K562 (cell line): ENCODE data around the gene GSTM5. TPM values are rescaled to one million over a fixed set of nuclear protein-coding genes. Genes with fewer than 3 reads are reported as not detected.

ENCODE experiments used
- CBX2 ChIP-seq: fragments of 200-600 bp; sonication (generic); IDR thresholded peaks from one replicate; pipeline ENCODE4 v1.6.1; 2012; ENCODE audit warnings: mild to moderate bottlenecking, low read length, inconsistent platforms; ENCODE audit not compliant: insufficient read depth, poor library complexity, severe bottlenecking
- HLTF ChIP-seq: fragments of 450-650 bp; IDR thresholded peaks from 2 replicates; pipeline ENCODE4 v1.6.1; 2016
- HMGN3 ChIP-seq: IDR thresholded peaks from 2 replicates; pipeline ENCODE4 v1.6.1; 2011; ENCODE audit warnings: borderline replicate concordance, low read depth, mild to moderate bottlenecking, mixed read lengths, low read length; ENCODE audit not compliant: insufficient read length; ENCODE audit errors: extremely low read depth
- NCOR1 ChIP-seq: fragments of 450-650 bp; IDR thresholded peaks from 2 replicates; pipeline ENCODE4 v1.6.1; 2016; ENCODE audit warnings: mild to moderate bottlenecking, moderate library complexity
- NR2C1 ChIP-seq, 2 experiments: fragments of 450-650 bp; IDR thresholded peaks; 2 replicates each; pipeline ENCODE4 v1.6.1; 2017; ENCODE audit warnings: mild to moderate bottlenecking in 2 of 2, antibody characterized with exemption in 1 of 2, inconsistent platforms in 1 of 2, missing compliant biosample characterization in 1 of 2, missing genetic modification characterization in 1 of 2
- NUFIP1 ChIP-seq: fragments of 450-650 bp; IDR thresholded peaks from 2 replicates; pipeline ENCODE4 v1.6.1; 2018; ENCODE audit not compliant: partially characterized antibody
- POLR3G ChIP-seq: IDR thresholded peaks from 2 replicates; pipeline ENCODE4 v1.6.1; 2011; ENCODE audit not compliant: insufficient read length, insufficient replicate concordance; ENCODE audit errors: extremely low read depth
- POU5F1 ChIP-seq: fragments of 150-350 bp; IDR thresholded peaks from 2 replicates; pipeline ENCODE4 v1.6.1; 2014; ENCODE audit warnings: borderline replicate concordance, low read length, low read depth, mild to moderate bottlenecking; ENCODE audit not compliant: partially characterized antibody
- RCOR1 ChIP-seq, 2 experiments: IDR thresholded peaks; 2 replicates each; pipeline ENCODE4 v1.6.1; 2012; ENCODE audit warnings: low read depth in 2 of 2, low read length in 2 of 2, borderline replicate concordance in 1 of 2, improper control_type of control experiment in 1 of 2
- TRIM28 ChIP-seq: fragments of 450-650 bp; IDR thresholded peaks from 2 replicates; pipeline ENCODE4 v1.6.1; 2017
- ZBTB1 ChIP-seq: sonication (generic); formaldehyde crosslinking; IDR thresholded peaks from 2 replicates; pipeline ENCODE4 v1.8.1; 2023; ENCODE audit warnings: missing genetic modification reagents, low read depth, mild to moderate bottlenecking, borderline replicate concordance
- ZKSCAN3 ChIP-seq: fragments of 250-450 bp; sonication (Bioruptor Pico); IDR thresholded peaks from 2 replicates; pipeline ENCODE4 v1.4.0; 2020
- ZNF24 ChIP-seq: fragments of 450-650 bp; IDR thresholded peaks from 2 replicates; pipeline ENCODE4 v1.6.1; 2016
- ZNF583 ChIP-seq: fragments of 250-450 bp; sonication (Bioruptor Pico); IDR thresholded peaks from 2 replicates; pipeline ENCODE4 v1.4.0; 2020
- ZNF830 ChIP-seq: fragments of 250-450 bp; sonication (Bioruptor Pico); IDR thresholded peaks from 2 replicates; pipeline ENCODE4 v1.5.0; 2021; ENCODE audit warnings: mild to moderate bottlenecking
- polyA plus RNA-seq, 8 experiments: library from polyadenylated mRNA; depleted of rRNA in 4 of 8; stranded (reverse) in 5 of 8; unstranded in 3 of 8; fragments of >200 nt; fragmentation: Nextera tagmentation in 2 of 8; fragmentation: Illumina TruSeq in 1 of 8; extraction: Ambion mirVana in 2 of 8; extraction: Trizol in 1 of 8; gene quantifications; 2 replicates each; pipeline versions ENCODE4 v1.2.1 to v1.2.3, GENCODE V29; 2011 to 2014; ENCODE audit warnings: inconsistent platforms in 1 of 8, missing spikeins in 1 of 8
- total RNA-seq, 7 experiments: library from RNA; depleted of rRNA in 6 of 7; stranded (reverse); fragments of >200 nt in 6 of 7; fragmentation: Illumina TruSeq in 2 of 7; extraction: Trizol in 2 of 7; gene quantifications; 2 replicates each; pipeline versions ENCODE4 v1.2.1 to v1.2.3, GENCODE V29; 2011 to 2021; ENCODE audit warnings: low replicate concordance in 1 of 7
- TF ChIP-seq, protein P1 (sequence below), 2 experiments: fragments of 450-650 bp in 1 of 2; sonication (generic) in 1 of 2; formaldehyde crosslinking in 1 of 2; IDR thresholded peaks; 2 replicates each; pipeline versions ENCODE4 v1.7.1 to v1.9.0; 2016 to 2022; ENCODE audit warnings: inconsistent platforms in 1 of 2, mild to moderate bottlenecking in 1 of 2, missing genetic modification reagents in 1 of 2
- TF ChIP-seq, protein P2 (sequence below): sonication (generic); formaldehyde crosslinking; IDR thresholded peaks from 2 replicates; pipeline ENCODE4 v1.8.0; 2022; ENCODE audit warnings: mild to moderate bottlenecking, low read depth, missing genetic modification reagents

GSTM5 gene
- total and polyA plus RNA-seq, 9 of the 15 experiments (the other 6 are each of a cell fraction or from before 2014, with no cell fraction given), result not detected

DNA sequence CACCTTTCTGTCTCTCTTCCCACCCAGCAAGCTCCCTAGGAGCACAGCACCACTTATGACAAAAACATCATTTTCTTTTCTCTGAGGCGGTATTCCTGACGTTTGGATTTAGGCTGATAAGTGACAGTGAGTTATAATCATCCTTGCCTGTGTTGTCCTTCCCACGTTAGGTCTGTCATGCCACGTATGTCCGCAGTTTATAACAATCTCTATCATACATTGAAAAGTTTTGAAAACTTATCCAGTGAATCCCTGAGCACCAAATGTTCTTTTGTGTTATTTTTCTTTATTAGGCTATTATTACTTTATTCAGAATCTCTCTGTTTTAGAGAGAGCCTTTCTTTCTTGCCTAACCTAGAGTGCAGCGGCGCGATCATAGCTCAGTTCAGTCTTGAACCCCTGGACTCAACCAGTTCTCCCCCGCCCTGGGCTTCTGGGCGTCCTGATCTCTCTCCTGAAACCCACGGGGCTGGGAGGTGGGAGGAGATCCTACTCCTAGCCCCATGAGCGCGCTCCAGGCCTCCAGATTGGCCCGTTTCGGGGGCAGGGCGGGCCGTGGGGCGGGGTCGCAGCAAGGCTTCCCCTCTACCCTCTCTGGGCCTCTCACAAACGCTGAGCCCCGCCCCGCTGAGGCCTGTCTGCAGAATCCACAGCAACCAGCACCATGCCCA is 44.5 kb upstream of the GSTM5 start, which contains the start of gene GSTM2 (continued):
- TF ChIP-seq ZBTB1 (CRISPR knock-in tag) (no peak), ZNF24 (no peak), CBX2 (no peak), TRIM28 (no peak), ZNF583 (CRISPR knock-in tag) (no peak), RCOR1 (IDR thresholded peaks at IDR 0.05; ENCODE audit: borderline replicate concordance in 1 of 2, low read depth in 2 of 2, low read length in 2 of 2) (peak in 1 of 2 experiments; percentile 52; a peak in 1 of 4 replicates), NR2C1 (IDR thresholded peaks at IDR 0.05) (no peak), NR2C1 (tag; IDR thresholded peaks at IDR 0.05) (no peak), HMGN3 (peak; percentile 64), NUFIP1 (no peak), ZKSCAN3 (CRISPR knock-in tag) (no peak), ZNF830 (CRISPR knock-in tag) (no peak), POLR3G (no peak), HLTF (no peak), POU5F1 (no peak), NCOR1 (no peak)
- TF ChIP-seq, protein P1, sequence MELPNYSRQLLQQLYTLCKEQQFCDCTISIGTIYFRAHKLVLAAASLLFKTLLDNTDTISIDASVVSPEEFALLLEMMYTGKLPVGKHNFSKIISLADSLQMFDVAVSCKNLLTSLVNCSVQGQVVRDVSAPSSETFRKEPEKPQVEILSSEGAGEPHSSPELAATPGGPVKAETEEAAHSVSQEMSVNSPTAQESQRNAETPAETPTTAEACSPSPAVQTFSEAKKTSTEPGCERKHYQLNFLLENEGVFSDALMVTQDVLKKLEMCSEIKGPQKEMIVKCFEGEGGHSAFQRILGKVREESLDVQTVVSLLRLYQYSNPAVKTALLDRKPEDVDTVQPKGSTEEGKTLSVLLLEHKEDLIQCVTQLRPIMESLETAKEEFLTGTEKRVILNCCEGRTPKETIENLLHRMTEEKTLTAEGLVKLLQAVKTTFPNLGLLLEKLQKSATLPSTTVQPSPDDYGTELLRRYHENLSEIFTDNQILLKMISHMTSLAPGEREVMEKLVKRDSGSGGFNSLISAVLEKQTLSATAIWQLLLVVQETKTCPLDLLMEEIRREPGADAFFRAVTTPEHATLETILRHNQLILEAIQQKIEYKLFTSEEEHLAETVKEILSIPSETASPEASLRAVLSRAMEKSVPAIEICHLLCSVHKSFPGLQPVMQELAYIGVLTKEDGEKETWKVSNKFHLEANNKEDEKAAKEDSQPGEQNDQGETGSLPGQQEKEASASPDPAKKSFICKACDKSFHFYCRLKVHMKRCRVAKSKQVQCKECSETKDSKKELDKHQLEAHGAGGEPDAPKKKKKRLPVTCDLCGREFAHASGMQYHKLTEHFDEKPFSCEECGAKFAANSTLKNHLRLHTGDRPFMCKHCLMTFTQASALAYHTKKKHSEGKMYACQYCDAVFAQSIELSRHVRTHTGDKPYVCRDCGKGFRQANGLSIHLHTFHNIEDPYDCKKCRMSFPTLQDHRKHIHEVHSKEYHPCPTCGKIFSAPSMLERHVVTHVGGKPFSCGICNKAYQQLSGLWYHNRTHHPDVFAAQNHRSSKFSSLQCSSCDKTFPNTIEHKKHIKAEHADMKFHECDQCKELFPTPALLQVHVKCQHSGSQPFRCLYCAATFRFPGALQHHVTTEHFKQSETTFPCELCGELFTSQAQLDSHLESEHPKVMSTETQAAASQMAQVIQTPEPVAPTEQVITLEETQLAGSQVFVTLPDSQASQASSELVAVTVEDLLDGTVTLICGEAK (IDR thresholded peaks at IDR 0.05), result peak; percentile 48; the same call in 1 of the 2 replicates
- TF ChIP-seq, protein P1 (CRISPR knock-in tag; IDR thresholded peaks at IDR 0.05), result no peak
- TF ChIP-seq, protein P2, sequence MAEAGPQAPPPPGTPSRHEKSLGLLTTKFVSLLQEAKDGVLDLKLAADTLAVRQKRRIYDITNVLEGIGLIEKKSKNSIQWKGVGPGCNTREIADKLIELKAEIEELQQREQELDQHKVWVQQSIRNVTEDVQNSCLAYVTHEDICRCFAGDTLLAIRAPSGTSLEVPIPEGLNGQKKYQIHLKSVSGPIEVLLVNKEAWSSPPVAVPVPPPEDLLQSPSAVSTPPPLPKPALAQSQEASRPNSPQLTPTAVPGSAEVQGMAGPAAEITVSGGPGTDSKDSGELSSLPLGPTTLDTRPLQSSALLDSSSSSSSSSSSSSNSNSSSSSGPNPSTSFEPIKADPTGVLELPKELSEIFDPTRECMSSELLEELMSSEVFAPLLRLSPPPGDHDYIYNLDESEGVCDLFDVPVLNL (CRISPR knock-in tag), result no peak
